Caki2 (cell line): ENCODE measurements around the gene MFAP3. TPM values are rescaled to one million over a fixed set of nuclear protein-coding genes. Genes with fewer than 3 reads are reported as not detected.
"Not testable (repeated sequence)": the region's sequence is repeated elsewhere in the genome, so short reads cannot be mapped to it uniquely, and the experiment has no call there.

Source experiments
- DNase-seq: peaks from one replicate; pipeline ENCODE4 v3.0.0-alpha.2; 2015; ENCODE audit warnings: low read depth
- in situ Hi-C: cut with HindIII; loops from 2 replicates; pipeline ENCODE4 v1.10.0; 2016; ENCODE audit warnings: low sequenced_read_pairs, low pct_unique_long_range_greater_than_20kb, mixed read lengths
- total RNA-seq: library from RNA; depleted of rRNA; stranded (reverse); fragments of >200 nt; shearing (Covaris generic); gene quantifications from 2 replicates; pipeline ENCODE4 v1.2.3, GENCODE V29; 2014; ENCODE audit warnings: low replicate concordance

Gene MFAP3
- total RNA-seq, 1 experiment from 2014 or later = 27.0 TPM

DNA sequence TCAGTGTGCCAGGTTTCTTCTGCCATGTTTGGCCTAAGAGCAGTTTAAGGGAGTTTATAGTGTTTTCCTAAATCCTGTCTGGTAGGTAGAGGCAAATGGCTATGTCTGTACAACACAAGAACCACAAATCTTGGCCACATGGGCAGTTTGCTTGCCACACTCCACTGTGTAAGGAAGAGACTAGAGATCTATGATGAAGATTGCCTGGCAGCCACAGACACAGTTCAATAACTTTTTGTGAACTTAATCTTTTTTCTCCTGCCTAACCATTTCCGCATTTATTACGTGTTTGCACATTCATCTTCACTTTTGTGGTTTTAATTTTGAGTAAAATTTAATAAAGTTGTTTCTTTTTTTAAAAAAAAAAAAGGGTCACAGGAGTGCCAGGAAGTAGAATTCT is 5.8 kb downstream of the MFAP3 start:
- in situ Hi-C loops = no loop called here
- no peak for DNase-seq

DNA sequence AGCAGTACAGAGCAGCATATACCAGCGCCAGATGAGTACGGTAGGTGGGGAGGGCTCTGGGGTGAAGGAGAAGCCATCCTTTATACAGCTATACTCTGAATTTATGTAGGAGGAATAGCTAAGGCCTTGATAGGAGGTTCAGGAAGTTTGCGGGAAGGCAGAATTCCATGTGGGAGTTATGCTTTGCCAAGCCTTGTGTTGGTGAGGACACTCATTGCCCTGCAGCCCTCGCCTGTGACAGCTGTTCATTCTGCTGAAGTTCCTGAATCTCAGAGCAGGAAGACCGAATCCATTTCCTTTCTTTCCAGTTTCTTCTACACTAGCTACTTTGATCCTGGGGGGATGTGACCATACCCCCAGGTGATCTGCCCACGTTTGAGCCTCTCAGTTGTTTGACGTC is 7.7 kb downstream of the MFAP3 start:
- in situ Hi-C loops = no loop called here
- DNase-seq = no peak

DNA sequence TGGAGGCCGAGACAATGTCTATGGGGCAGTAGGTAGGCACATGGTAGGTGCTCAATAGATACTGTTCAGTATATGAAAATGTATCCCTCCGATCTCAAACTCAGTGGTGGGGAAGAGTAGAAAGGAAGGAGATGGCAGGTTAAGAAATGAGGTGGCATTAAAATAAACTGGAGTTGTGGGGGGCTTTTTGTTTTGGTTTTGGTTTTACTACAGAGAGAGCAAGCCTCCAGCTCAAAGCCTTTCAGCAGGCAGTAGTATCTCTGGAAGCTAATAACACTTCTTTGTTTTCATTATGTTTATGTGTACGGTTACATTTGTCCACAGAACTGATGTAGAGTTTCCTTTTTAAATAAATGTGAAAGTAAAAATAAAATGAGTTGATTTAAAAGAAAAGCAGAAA is 8.6 kb downstream of the MFAP3 start:
- in situ Hi-C loops = no loop called here
- DNase-seq = no peak

DNA sequence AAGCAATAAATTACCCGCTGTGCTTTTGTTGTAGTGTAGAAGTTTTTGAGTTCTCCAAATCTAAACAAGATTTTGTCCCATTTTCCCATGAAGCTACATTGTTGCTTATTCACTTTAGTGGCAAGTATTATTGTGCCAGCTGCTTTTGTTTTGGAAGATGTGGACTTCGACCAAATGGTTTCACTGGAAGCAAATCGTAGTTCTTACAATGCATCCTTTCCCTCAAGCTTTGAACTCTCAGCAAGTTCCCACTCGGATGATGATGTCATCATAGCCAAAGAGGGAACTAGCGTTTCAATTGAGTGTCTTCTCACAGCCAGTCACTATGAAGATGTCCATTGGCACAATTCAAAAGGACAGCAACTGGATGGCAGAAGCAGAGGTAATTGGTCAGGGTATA is 10.9 kb downstream of the MFAP3 start:
- in situ Hi-C loops = no loop called here
- no peak for DNase-seq

DNA sequence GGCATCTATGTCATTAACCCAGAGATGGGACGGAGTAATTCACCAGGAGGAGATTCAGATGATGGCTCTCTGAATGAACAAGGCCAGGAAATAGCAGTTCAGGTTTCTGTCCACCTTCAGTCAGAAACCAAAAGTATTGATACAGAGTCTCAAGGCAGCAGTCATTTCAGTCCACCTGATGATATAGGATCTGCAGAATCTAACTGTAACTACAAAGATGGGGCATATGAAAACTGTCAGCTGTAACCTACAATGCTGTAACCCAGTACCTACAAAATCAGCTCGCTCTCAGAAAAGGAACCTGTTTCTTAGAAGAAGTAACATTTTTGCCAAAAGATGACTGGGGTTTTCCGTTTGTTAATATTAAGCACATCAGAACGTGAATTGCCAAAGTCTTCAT is 14.7 kb downstream of the MFAP3 start:
- no peak for DNase-seq
- in situ Hi-C loops = no loop called here

DNA sequence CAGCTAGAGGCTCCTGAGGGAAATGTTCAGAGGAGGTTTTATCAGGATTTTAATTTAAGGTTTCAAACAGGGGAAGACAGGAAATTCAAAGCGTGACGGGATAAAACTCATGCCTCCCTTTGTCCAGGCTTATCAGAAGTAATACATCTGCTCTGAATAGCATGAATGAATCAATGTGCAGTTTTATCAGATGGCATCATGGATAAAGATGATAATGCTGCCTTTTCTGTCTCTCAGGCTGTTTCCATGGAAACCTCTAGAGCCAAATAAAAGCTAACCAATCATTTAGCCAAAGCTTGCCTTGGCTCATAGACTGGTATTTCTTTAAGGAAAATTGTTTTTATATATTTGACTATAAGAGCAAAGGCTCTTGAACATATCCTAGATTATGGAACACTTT is 16.4 kb downstream of the MFAP3 start:
- in situ Hi-C loops = no loop called here

DNA sequence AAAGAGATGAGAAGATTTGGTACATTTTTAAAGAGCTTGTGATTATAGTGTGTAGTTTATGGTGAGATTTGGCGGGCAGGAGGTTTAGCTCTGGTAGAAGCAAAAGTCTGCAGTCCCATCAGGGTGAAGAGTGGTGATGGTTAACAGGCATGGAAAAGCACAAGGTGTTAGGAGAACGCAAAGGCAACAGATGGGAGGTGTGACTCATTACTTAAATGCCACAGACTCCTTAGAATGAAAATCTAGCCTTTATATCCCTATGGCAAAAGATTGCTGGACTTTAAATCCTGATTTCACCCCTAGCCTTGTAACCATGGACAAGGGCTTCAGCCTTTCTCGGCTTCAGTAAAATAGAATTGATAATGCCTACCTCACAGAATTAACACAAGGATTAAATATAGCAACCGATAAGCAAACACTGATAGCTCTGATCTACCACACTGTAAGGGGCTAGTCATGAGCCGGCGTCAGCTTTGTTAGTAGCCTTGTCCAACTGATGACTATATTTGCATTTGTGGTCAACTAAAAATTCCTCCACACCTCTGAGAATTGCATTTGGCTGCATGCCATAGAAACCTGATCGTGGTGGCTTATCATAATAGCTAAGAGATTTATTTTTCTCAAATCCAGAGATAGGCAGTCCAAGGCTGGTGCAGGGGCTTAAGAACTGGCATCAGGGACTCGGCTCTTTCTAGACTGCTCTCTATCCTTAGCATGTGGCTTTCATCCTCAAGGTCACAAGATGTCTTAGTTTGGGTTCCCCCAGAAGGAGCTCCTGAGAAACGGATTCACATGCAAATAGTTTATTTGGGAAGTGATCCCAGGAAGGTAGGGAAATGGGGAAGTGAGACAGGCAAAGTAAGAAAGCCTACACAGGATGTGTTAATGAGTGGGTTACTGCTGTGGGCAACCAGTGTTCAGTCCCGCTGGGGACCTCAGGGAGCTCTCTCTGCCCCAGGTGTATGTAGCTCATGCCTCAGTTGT is 19.6 kb downstream of the MFAP3 start:
- in situ Hi-C loops = no loop called here
- DNase-seq = no peak

More for the DNA sequence above, 16.4 kb downstream of the MFAP3 start:
- DNase-seq = no peak

DNA sequence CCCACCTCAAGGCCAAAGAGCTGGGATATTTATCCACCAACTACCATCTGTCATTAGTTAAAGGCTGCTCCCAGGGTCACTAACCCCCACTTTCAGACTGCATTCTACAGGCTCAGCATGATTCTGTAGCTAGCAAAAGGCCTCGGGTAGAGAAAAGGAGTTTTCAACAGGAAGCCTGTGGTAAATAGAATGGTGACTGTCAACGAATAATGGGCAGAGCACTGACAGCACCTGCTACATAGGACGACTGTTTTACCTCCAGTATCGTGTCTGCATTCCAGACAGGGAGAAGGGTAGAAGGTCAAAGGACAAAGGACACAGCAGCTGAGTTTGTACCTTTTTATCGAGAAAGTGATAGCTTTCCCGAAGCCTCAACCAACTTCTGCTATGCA is 20.3 kb downstream of the MFAP3 start:
- DNase-seq = no peak
- in situ Hi-C loops = no loop called here

DNA sequence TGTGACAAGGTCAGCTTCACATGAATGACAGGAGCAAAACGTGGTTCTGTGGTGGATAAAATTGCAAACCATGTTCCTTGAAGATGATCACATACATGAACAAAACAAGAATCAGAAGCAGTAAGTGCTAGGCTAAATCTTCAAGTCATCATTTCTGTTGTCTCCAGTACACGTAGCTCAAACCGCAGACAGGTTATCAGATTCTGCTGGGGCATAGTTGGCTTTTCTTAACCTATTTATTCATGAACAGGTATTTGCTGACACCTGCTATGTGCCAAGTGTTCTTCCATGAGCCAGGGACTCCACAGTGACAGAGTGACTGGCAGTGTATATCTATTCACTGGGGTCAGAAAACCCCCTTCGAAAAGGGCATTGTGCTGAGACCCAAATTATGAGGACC is 20.8 kb downstream of the MFAP3 start:
- DNase-seq = no peak
- in situ Hi-C loops = no loop called here

DNA sequence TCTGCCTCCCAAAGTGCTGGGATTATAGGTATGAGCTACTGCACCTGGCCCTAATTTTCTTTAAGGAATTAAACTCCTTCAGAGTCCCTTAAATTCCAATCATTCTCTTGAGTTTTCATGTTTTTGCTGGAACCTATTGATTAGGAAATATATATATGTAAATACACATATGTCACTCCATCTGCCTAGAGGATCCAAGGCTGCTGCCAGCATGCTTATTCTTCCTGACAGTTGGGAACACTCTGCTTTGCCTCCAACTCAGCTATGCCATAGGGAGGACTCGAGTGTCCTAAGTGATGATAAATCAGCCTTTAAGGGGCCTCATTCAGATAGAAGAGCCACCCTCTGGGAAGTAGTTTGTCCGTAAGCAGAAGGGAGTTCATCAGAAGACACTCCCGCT is 21.8 kb downstream of the MFAP3 start:
- in situ Hi-C loops = no loop called here
- DNase-seq = no peak

DNA sequence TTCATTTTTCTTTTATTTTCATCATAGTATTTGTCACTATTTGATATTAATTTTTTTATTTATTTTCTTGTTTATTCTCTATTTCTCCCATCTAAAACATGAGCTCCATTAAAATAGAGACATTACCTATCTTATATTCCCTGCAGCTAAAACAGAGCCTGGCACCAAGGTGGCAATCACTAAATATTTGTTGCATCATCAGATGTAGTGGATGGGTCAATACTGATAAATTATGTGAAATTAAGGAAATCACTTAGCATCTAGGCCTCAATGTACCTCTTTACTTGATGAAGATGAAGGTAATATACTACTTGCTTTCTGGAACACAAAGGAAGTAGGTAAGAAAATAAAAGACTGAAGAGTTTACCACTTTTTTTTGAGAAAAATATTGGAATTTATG is 24.6 kb downstream of the MFAP3 start:
- DNase-seq = no peak
- in situ Hi-C loops = no loop called here

DNA sequence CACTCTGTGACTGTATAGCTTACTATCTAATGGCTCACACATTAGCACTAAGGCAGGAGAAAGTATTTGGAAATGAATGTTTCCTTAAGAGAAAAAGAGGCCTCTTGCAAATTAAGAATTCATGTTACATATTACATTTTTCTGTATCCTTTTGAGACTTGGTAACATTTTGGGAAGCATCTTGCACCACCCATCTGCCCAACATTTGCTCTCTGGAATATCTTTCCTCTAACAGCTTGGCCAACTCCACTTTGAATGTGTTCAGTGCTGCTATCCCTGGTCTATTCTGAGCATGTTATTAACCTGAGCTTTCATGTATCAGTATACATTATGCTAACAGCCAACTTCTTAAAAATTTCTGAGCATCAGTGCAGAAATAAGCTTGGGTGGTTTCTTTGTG is 27.2 kb downstream of the MFAP3 start:
- no peak for DNase-seq
- in situ Hi-C loops = no loop called here

DNA sequence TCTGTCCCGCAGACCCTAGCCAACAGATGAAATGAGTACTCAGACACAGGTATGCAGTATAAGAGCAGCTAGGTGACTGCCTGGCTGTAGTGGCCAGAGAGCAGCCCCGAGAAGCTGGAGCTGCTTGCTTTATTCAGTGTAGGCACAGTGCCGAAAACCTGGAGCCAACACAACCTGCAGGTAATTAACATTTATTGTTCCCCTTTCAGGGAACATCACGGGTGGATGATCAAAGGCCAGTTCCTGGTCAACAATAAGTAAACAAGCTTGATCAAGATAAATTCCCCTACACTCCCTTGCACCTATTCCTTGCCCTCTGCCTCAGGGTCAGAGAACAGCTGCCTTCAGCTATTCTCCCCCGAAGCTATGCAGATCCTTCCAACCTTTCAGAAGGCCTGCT is 31.1 kb downstream of the MFAP3 start:
- in situ Hi-C loops = not testable (repeated sequence)

DNA sequence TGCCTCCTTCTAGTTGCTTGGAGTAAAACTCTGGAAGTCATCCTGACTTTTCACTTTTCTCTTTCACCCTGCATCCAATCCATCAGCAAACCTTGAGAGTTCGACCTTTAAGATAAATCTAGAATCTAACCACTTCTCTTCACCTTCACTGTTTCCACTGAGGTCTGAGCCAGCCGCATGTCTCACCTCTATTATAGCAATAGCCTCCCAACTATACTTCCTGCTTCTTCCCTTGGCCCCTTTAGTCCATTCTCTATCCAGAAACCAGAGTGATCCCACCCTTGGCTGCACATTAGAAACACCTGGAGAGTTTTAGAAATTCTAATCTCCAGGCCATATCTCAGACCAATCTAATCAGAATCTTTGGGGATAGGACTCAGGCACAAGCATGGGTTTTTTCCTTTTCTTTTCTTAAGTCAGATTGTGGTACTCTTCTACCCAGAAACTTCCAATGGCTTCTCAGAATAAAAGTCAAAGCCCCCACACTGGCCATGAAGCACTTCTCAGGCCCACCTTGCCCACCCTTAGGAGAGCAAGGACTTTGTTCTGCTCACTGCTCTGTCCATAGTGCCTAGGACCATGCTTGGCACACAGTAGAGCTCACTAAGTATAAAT is 33.1 kb downstream of the MFAP3 start:
- in situ Hi-C loops = no loop called here
- DNase-seq = no peak

More for the DNA sequence above, 31.1 kb downstream of the MFAP3 start:
- not testable (repeated sequence) for DNase-seq

DNA sequence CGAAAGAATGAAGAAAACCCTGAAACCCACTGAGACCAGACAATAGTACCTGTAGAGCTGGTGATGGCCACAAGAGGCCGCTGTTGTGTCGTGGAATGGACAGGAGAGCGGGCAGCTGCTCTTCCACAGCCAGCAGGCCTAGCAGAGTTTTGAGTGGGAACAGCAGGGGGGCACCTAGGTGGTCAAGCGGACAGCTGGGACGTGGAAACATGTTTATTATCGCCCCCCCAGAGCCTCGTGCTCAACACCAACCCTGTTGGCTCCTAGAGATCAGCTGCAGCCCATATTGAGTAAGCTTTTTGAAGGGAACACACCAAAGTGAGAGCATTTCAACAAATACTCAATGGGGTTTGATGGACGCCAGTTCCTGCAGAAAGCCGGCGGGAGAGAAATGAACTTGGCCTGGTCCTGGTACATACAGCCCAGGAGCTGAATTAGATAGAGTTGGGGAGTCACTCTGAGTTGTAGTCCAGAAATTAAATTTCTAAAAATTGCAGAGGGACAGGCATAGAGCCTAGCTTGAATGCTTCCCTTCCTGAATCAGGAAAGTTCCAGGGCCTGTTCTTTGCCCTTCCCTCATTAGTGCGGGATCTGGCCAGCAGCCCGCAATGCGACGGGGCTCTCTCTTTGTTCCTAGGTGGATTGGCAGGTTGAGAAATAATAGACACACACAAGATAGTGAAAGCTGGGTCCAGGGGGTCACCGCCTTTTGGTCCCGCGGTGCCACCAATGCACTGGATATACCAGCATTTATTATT is 33.8 kb downstream of the MFAP3 start:
- DNase-seq = peak; percentile 65
- in situ Hi-C loops = no loop called here

DNA sequence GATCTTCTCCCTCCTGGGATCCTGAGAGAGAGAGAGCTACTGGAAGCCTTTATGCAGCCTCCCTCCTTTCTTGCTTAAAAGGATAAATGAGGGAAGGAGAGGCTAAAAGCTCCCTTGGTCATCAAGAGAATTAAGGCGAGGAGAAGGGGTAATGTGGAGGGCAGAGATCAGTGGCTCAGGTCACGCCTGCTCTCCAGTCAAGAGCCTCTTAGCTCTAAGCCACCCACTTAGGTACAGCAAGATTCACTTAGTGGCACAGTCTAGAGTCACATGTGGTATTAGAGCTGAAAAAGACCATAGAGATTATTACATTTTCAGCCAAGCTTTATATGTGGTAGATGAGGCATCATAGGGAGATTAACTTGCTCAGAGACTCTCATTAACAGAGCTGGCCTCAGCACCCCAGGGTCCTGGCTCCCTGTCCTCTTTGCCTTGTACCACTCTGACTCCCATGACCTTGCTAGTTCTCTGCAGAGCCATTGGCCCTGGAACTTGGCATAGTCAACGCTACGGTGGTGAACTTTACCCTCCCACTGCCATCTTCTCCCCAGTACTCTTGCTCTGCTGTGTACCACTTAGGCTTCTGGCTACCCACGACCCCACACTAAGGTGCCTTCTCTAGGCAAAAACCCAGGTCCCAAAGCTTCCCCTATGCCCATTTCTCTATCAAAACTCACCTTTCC is 37.6 kb downstream of the MFAP3 start:
- in situ Hi-C loops = no loop called here
- DNase-seq = no peak

DNA sequence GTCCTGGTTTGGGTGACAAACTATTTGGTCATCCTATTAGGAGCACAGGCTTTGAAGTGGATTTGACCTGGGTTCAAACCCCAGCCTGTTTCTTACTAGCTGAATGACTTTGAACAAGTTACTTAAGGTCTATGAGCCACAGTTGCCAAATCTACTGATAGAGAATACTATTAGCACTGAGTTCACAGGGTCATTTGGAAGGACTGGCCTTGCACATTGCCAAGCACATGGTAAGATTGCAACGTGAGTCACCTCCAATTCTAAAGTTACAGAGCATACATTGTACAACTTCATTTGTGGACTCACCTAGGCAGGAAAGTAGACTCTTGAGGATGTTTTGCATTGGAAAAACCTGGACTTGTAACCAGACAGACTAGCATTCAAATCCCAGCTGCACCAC is 38.9 kb downstream of the MFAP3 start:
- in situ Hi-C loops = no loop called here
- DNase-seq = peak; percentile 28

DNA sequence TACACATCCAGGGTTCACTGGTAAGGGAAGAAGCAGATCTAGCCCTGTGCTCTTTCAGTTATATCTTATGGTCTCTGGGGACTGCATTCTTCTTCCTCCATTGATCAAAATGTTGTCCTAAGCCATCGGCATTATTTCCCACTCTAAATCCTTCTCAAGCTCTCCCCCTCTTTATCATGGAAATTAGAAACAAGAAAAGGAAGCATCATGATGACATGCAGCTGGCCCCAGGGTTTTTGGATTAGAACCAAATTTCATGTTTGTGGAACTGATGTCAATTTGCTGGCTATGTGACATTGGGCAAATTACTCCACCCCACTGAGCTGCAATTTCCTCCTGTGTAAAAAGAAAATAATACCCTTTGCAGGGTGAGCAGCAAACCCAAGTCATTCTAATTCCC is 39.5 kb downstream of the MFAP3 start:
- peak; percentile 17 for DNase-seq
- in situ Hi-C loops = no loop called here
